AG04450 (cell line): Measurements from ENCODE around the gene PAPPA. TPM values are rescaled to one million over a fixed set of nuclear protein-coding genes. Genes with fewer than 3 reads are reported as not detected.

Source experiments
- CTCF ChIA-PET: fragments of 300-600, 350-600 bp; formaldehyde crosslinking; extraction: SDS; loops from one replicate; lab custom pipeline; 2022; ENCODE audit warnings: antibody characterized with exemption, inconsistent platforms; lab: Charles Lee
- POLR2A ChIA-PET: fragments of 350-600 bp; formaldehyde crosslinking; extraction: SDS; loops from one replicate; lab custom pipeline; 2021; ENCODE audit warnings: antibody characterized with exemption, inconsistent platforms; lab: Yijun Ruan, JAX
- DNase-seq: peaks from one replicate; pipeline ENCODE4 v3.0.0-alpha.2; 2011; ENCODE audit warnings: low read depth, low spot score
- H3K27ac ChIP-seq: one replicate; pipeline ENCODE4 v1.5.1; 2012; ENCODE audit warnings: low read depth, low read length, control low read depth
- H3K27me3 ChIP-seq: one replicate; pipeline ENCODE4 v1.6.0; 2012; ENCODE audit warnings: low read length; ENCODE audit not compliant: control insufficient read depth, insufficient read depth
- H3K4me3 ChIP-seq: 2 replicates; pipeline ENCODE4 v1.5.1; 2011; ENCODE audit warnings: mild to moderate bottlenecking, low read depth, low read length, control low read depth
- H3K9me3 ChIP-seq: 2 replicates; pipeline ENCODE4 v1.5.1; 2012; ENCODE audit warnings: low read length; ENCODE audit not compliant: control insufficient read depth, insufficient read depth
- CTCF ChIP-seq: IDR thresholded peaks from 2 replicates; pipeline ENCODE4 v1.5.1; 2011; ENCODE audit warnings: low read depth, low read length, control low read depth, inconsistent platforms
- polyA plus RNA-seq: library from polyadenylated mRNA; depleted of rRNA; stranded (reverse); fragments of >200 nt; gene quantifications from 2 replicates; pipeline ENCODE4 v1.2.3, GENCODE V29; 2011

Gene PAPPA
- polyA plus RNA-seq, 1 experiment: 65.0 TPM

DNA sequence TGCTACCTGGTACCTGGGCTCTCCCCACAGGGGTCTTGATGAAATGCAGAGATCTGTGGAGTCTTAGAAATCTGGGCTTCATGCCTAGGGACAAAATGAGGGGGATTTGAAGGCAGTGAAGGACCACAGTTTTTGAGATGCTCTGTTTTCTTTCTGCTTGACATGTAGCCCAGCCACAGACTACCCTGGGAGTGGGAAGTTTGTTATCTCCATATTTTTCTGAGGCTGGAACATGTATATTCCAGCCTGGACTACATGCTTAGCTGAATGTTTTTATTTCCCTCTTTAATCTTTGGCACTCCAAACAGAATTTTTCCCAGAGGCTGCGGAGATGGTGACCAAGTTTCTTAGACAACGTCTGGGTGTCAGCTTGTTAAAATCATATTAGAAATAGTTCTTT, 252.9 kb downstream of the PAPPA start:
- Histone ChIP-seq H3K9me3 (no peaks in the 10 kb centered on the region), H3K27ac (no peak overlapping the region), H3K4me3 (no peak overlapping the region), H3K27me3 (no peaks in the 10 kb centered on the region)
- ChIA-PET CTCF (interaction anchor here (1.3 to 1.9 kb wide), 2 partner anchors 165 to 255 kb away, joined by 3 to 6 read pairs; no protein-coding TSS in a partner anchor), POLR2A (interaction anchor here (1.2 kb wide), 1 partner anchor 166 kb away, joined by 3 read pairs; no protein-coding TSS in a partner anchor)
- TF ChIP-seq CTCF: no peak
- DNase-seq: no peak

GRCh38 chr9:116409129-116409528, 255.5 kb downstream of the PAPPA start:
- Histone ChIP-seq H3K4me3 (no peak overlapping the region), H3K9me3 (no peaks in the 10 kb centered on the region), H3K27ac (no peak overlapping the region), H3K27me3 (no peaks in the 10 kb centered on the region)
- CTCF ChIA-PET: no interaction called here
- no peak for TF ChIP-seq CTCF
- DNase-seq: no peak
- POLR2A ChIA-PET: interaction anchor here (0.9 kb wide), 1 partner anchor 140 kb away, joined by 3 read pairs; no protein-coding TSS in a partner anchor

DNA sequence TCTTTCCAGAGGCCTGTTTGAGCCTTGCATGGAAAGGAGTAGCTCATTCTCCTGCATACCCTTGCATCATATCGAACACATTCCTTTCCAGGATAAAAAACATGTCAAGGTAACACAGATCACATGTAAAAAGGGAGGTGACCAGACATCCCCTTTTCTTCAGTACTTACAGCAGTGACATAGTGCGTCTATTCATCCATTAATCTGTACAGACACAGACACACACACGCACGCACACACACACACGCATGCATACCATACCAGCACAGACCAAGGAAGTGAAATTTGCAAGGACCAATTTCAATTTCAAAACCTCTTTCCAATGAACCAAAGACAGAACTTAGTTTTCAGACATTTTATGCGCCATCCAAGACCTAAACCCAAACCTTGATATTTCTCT, 256.0 kb downstream of the PAPPA start:
- no peak for TF ChIP-seq CTCF
- DNase-seq: no peak
- no peak overlapping the region for H3K27ac ChIP-seq
- no peaks in the 10 kb centered on the region for H3K27me3 ChIP-seq
- no peaks in the 10 kb centered on the region for H3K9me3 ChIP-seq
- POLR2A ChIA-PET: interaction anchor here (0.9 kb wide), 1 partner anchor 140 kb away, joined by 3 read pairs; no protein-coding TSS in a partner anchor
- no peak overlapping the region for H3K4me3 ChIP-seq
- CTCF ChIA-PET: interaction anchor here (0.5 kb wide), 1 partner anchor 252 kb away, joined by 3 read pairs; no protein-coding TSS in a partner anchor

- Histone ChIP-seq H3K4me3 (no peak overlapping the region), H3K27me3 (no peaks in the 10 kb centered on the region), H3K9me3 (no peaks in the 10 kb centered on the region), H3K27ac (no peak overlapping the region)
- TF ChIP-seq CTCF: no peak
- ChIA-PET POLR2A (no interaction called here), CTCF (no interaction called here)
- no peak for DNase-seq
These were observed 257.9 kb downstream of the PAPPA start for GRCh38 chr9:116411506-116411905.

DNA sequence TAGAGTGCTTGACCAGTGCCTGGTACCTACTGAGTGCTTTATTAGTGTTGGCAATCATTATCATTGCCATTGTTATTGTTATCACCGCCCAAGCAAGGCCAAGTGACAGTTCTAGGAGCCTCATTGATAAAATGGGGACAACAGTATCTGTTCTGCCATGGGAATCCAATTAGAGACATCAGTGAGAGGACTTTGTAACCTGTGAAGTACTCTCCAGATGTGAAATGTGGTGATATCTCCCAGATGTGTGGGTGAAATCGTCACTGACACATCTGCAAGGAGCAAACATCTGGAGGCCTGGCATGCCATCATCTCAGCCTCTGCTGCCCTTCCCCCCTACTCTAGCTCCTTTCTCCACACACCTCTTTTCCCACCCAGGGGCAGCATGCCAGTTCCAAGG, 260.8 kb downstream of the PAPPA start:
- no peak overlapping the region for H3K27ac ChIP-seq
- CTCF ChIA-PET: no interaction called here
- no peak for DNase-seq

More for the DNA sequence above, 260.8 kb downstream of the PAPPA start:
- H3K4me3 ChIP-seq: no peak overlapping the region
- no peak for TF ChIP-seq CTCF
- POLR2A ChIA-PET: no interaction called here
- H3K9me3 ChIP-seq: no peaks in the 10 kb centered on the region
- H3K27me3 ChIP-seq: no peaks in the 10 kb centered on the region
